Activated T-cell treated with anti-CD3 and anti-CD28 coated beads, Interleukin-2, amount 50 U/mL, for 1 hour (primary cell): Measurements from ENCODE around the gene RFPL2.
A peak's percentile ranks its signal among the peaks of the same experiment; 100 is the strongest.

Source experiments
- DNase-seq: peaks from one replicate; pipeline ENCODE4 v3.0.0-alpha.2; 2020

Gene RFPL2

DNA sequence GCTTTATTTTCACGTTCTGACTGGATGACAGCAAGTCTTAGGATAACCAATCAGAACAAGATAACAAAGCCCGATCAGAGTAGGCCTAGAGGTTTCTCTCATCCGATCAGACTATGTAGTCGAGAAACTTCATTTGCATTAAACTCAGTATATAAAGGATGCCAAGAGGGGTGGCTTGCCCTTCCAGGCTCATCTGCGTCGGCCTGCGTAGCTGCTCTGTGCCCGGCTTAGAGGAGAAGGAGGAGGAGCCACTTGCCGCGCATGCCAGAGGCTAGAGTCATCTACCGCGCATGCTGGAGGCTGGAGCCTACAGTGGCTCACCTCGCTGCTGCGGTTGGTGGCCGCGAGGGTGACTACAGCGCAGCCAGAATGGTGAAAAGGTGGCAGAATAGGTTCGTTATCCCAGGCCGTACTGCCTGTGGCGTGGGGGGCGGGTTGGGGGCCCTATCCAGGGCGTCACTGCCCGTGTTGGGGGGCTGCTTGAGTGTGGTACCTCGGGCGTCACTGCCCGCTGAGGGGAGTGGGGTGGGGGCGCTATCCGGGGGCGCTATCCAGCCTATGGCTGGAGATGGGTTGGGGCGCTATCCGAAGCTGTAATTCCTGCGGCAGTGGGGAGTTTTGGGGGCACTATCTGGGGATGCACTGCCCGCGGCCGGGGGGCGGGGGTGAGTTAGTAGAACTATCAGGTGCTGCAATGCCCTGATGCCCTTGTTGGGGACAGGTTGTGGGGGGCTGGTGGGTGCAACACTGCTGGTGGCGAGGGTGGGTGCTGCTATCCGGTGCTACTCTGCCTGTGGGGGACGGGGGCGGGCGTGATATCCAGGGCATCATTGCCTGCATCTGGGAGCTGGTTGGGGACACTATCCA, at the start of gene RFPL2:
RFPL2 (minus strand) TSS at position 218 of the 867 bp plus-strand sequence. CDS start 2,622 bp downstream, outside the sequence.
- peak; percentile 45 for DNase-seq

GRCh38 chr22:32249231-32249630, 44.4 kb upstream of the RFPL2 start:
- no peak for DNase-seq

DNA sequence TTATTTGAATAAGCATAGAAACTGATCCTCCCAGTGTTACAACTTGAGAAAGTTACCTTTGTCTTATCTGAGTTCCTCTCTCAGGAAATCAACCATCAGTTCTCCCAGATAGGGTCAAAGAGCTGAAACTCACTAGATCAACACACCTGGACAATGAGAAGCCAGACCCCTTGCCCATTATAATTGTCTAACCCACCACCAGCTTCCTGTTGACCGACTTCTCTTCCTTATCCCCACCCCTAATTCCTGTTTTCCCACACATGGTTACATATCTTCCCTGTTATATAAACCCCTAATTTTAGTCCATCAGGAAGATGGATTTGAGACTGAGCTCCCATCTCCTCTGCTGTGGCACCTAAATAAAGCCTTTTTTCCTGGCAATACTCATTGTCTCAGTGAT, 43.4 kb upstream of the RFPL2 start:
- no peak for DNase-seq

DNA sequence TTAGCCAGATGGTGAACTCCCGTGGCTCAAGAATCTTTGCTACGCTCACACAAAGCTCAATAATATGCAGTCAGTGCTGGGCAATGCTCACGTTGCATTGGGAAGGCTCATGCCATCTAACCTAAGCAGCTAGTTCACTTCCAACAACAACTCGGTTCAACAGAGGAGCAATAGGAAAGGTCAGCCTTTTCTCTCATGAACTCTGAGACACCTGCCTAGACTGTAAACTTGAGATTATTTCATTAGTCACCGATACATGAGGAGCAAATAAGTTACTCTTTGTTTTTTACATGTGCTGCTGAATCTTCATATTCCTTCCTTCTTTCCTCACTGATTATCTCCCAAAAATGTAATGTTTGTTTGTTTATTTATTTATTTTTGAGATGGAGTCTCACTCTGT, 41.3 kb upstream of the RFPL2 start:
- no peak for DNase-seq

DNA sequence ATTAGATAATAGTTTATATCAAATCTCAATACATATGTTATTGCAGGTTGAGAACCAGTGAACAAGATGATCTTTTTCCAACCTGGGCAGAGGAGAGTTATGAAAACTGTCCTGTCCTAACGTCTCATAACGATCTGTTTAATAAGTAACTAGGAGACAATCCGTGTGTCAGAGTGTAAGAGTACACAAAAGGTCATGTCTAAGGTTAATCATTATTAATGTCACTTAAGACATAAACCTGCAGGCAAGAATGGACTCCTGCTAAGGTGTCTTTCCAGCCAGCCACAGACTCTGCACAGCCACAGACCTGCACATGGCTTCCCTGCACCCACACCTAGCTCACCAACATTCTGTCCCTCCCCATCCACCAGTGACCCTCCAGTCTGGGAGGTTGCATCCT, 40.2 kb upstream of the RFPL2 start:
- DNase-seq = no peak

DNA sequence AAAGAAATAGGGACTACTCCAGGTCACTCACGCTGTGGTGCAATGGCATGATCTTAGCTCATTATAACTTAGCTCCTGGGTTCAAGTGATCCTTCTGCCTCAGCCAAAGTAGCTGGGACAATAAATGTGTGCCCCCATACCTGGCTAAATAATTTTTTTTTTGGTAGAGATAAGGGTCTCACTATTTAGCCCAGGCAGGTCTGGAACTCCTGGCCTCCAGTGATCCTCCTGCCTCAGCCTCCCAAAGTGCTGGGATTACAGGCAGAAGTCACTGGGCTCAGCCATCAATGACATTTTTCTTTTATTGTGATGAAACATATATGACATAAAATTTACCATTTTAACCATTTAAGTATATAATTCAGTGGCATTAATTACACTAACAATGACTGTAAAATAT, 39.7 kb upstream of the RFPL2 start:
- DNase-seq = no peak

DNA sequence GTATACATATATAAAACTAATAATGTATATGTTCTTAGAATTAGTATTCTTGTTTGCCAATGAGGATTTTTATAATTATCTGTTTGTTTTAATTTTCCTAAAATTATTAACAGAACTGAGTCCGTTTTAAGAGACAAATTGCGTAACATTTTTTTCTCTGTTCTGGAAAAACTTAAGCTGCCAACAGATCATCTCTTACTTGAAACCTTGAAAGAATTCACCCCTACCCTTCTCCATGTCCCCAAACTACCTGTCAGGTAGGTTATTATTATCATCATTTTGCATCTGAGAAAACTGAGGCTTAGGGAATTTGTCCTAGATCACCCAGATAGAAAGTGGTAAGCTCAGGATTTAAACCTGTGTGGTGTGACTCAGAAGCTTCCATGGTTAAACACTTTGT, 35.6 kb upstream of the RFPL2 start:
- DNase-seq = no peak

DNA sequence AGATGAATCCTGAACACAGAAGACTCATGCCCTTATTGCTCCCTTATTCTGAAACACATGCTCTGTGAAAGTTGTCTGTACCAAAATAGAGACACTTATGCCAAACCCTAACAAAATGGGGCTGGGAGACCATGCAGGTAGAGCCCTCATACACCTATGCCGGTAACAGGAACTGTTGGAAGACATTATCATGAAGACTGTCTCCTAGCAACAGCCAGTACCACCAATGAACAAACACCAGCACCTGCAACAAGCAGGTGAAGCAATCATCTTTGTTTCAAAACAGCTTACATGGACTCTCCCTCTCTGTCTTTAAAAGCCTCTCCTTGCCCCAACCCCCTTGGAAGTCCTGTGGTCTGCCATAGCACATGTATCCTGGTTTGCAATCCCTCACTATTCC, 33.0 kb upstream of the RFPL2 start:
- DNase-seq = no peak

GRCh38 chr22:32236970-32237369, 32.1 kb upstream of the RFPL2 start:
- no peak for DNase-seq

DNA sequence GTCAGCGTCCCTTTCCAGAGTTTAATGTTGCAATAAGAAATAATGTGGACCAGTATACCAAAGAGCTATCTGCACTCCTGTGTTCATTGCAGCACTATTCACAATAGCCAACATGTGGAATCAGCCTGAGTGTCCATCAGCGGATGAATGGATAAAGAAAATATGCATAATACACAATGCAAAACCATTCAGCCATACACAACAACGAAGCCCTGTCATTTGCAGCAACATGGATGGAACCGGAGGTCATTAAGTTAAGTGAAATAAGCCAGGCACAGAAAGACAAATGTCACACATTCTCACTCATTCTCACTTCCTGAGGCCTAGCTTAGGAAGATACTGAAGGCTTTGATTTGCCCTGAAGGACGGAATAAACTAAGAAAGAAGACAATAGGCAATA, 28.2 kb upstream of the RFPL2 start:
- DNase-seq = no peak

DNA sequence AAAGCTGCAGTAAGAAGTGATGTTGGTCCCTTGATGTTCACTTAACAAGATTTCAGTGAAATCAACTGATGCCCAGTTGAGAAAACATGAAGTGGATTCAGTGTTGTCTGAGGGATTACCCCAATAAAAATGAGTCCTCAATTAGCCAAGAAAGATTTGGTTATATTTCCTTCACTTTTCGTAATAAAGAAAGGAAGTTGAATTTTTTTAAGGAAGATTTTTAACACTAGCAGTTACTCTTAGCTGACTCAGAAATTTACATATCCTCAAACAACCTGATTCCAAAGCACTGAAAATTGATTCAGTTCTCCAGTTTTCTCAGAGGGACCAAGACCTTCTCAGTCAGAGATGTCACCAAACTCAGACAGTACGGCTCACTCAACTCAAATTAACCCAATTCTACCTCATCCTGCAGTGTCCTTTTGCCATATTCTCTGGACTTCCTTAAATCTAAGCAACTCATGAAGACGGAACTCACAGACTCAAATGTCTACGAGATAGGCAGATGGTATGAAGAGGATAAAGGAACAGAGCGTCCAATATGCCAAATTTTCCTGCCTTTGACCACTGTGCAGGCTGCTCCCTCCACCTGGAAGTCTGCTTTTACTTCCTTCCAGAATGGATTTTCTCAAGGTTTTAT, 27.4 kb upstream of the RFPL2 start:
- no peak for DNase-seq

GRCh38 chr22:32226326-32227104, 21.6 kb upstream of the RFPL2 start:
- DNase-seq = no peak

DNA sequence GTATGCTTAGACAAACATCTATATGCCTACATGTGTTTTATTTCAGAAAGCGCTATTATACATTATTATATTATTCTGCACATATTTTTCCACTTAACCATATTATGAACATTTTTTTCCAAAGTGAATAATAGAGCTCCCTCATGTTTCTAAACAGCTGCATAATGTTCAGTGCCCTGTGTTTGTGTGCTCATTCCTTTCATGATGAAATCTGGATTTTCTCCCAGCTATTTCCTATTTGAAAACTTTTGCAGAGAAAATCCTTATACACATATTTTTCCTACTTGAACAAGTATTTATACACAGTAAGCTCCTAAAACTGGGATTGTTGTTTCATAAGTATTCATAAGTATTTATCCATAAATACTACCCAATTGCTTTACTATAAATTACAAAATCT, 18.1 kb upstream of the RFPL2 start:
- no peak for DNase-seq

DNA sequence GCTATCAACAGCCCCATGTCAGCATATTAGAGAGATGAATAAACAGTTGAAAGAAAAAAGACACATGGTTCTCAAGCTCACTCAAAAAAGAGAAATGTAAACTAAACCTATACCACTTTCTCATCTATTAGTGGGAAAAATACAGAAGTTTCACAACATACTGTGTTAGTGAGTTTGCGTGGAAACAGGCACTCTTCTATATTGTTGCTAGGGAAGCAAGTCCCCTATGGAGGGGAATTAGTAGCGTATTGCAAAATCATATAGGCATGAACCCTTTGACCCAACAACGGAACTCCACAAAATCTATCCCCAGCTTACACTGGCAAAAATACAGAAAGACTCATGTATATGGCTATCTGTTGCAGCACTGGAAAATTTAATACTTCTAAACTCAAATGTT, 14.2 kb upstream of the RFPL2 start:
- DNase-seq = no peak

GRCh38 chr22:32218470-32218869, 13.6 kb upstream of the RFPL2 start:
- DNase-seq = no peak

DNA sequence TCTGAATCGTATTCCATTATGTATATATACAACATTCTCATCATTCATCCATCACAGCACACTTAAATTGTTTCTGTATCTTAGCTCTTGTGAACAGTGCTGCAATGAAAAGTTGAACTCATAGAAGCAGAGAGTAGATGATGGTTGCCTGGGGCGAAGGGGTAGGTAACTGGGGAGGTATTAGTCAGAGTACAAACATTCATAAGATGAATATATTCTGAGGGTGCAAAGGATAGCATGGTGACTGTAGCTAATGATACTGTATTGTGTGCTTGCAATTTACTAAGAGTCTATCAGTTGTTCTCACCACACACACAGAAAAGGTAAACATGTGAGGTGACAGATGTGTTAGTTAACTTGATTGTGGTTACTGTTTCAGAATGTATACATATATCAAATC, 12.6 kb upstream of the RFPL2 start:
- DNase-seq = no peak

GRCh38 chr22:32216911-32217310, 12.0 kb upstream of the RFPL2 start:
- no peak for DNase-seq

DNA sequence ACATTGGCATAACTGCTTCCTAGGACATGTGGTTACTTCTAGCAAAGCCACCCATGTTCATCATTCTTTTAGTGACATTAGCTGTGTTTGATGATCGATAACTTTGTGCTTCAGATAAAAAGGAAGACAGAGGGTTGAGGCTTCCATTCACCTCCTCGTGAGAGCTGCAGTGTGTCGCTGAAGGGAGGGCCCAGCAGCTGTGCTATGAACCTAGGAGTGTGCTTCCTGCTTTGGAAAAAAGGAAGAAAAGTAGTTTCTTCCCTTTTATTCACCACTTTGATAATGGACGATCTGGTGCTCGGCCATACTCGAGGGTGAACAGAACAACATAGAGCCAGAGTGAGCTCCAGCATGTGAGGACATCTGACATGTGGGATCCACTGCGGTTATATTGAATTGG, 6.1 kb upstream of the RFPL2 start:
- no peak for DNase-seq

DNA sequence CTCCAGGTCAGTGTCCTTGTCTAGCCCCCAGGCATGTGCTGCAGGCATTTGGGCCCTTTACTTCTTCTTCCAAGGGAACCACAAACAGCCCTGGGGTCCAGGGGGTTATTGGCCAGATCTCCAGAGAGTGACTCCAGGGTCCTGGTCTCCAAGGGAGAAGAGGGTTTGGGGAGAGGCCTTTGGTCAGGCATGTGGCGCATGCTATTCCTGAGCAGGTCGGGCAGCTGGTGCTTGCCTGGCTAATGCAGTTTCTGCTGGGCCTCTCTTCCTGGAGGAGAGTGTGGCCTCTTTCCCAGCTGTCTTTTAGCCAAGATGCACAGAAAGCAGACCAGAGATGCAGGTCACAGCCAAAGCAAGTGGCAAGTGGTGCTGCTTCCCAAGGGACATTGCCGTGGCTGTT, 3.8 kb upstream of the RFPL2 start:
- DNase-seq = no peak

DNA sequence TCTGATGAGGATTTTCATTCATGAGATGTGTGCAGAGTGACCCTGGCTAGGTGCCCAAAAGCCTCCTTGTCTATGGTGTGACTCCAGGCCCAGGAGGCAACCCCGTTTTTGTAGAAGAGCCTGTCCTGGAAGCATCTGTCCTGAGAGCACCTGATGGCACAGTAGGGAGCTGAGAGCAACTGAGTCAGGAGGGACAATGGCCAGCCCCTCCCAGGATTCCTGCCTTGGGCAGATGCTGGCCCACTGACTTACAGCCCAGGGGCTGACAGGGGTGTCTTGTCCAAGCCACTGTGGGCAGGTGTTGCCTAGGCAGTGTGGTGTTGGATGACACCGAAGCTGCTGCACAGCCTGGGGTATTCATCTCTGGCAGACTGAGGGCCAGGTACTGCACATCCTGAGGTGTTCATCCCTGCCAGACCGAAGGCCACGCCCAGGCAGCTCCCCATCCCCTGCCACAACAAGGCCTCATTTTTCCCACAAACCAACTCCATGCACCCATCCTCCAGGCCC, 3.2 kb upstream of the RFPL2 start:
- no peak for DNase-seq

DNA sequence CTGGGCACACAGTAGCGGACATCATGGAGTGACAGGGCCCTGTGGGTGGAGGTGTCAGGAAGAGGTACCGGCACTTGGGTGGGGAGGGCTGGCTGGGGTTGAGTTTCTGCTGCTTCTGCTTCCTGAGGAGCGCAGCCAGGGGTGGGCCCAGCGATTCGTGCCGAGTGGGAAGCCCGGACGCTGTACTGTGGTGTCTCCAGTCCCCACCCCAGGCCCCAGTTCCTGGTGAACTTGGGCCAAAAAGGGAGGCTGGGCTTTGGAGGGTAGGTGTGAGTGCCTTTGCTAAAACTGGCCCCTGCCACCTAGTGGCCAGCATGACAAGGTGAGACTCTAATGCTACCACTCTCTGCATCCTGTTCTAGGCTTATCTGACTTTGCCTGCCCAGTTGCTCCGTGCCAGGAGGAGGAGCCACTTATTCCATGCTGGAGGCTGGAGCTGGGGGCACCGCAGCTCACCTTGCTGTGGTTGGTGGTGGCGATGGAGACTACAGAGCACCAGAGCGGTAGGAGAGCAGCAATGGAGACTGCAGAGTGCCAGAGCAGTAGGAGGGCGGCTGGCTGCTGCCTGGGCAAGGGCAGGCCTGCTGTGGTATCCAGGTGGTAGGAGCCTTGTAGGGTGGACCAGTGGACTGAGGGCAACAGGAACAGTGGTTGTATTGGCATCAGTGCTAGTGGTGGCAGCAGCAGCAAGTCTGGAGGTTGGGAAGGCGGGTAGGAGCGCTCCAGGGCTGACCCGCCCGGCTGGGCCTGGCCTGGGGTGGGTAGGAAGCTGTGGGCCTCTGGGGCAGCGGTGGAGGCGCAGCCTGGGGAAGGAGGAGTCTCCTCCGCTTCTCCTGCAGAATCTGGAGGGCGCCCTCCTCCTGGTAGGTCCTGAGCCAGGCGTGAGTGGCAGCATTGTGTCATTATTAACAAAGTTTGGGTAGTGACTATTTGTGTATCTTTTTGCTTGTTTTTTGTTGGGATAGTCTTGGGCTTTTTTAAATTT, 2.2 kb upstream of the RFPL2 start:
- no peak for DNase-seq
